Esophagus muscularis mucosa (tissue), 3 donors: ENCODE results near the gene NWD2.

Experiments used
- CTCF ChIP-seq, 3 experiments: fragments of 200-600 bp in 2 of 3; fragments of 450-650 bp in 1 of 3; sonication (generic) in 2 of 3; IDR thresholded peaks; one replicate each; pipeline ENCODE4 v1.5.1; 2017 to 2019; ENCODE audit warnings: antibody characterized with exemption in 3 of 3, mild to moderate bottlenecking in 2 of 3, moderate library complexity in 1 of 3
- POLR2A ChIP-seq: fragments of 450-650 bp; IDR thresholded peaks from one replicate; pipeline ENCODE4 v1.6.1; 2017; ENCODE audit warnings: antibody characterized with exemption, moderate library complexity, mild to moderate bottlenecking, low read depth
- POLR2AphosphoS5 ChIP-seq, 2 donors: sonication (generic); formaldehyde crosslinking; IDR thresholded peaks; one replicate each; pipeline ENCODE4 v1.6.1; 2017; ENCODE audit warnings: antibody characterized with exemption in 2 of 2

GRCh38 chr4:37423310-37423709, 178.8 kb downstream of the NWD2 start:
- TF ChIP-seq CTCF (IDR thresholded peaks at IDR 0.05) (no peak), POLR2AphosphoS5 (IDR thresholded peaks at IDR 0.05) (no peak), POLR2A (no peak)
